H9 (cell line): ENCODE results near the gene NIN. TPM values are rescaled to one million over a fixed set of nuclear protein-coding genes. Genes with fewer than 3 reads are reported as not detected.

Source experiments
- DNase-seq: peaks from one replicate; pipeline ENCODE4 v3.0.0-alpha.2; 2017
- H2AFZ ChIP-seq: one replicate; pipeline ENCODE4 v1.6.1; 2013; ENCODE audit warnings: mild to moderate bottlenecking, low read length, control low read depth, moderate library complexity
- H2AK5ac ChIP-seq: 2 replicates; pipeline ENCODE4 v1.6.1; 2013; ENCODE audit warnings: low read length, control low read depth, mixed read lengths; ENCODE audit not compliant: insufficient read length
- H2BK120ac ChIP-seq: one replicate; pipeline ENCODE4 v1.6.1; 2013; ENCODE audit warnings: low read depth, mild to moderate bottlenecking, low read length, control low read depth, inconsistent platforms; ENCODE audit not compliant: poor library complexity, severe bottlenecking
- H2BK12ac ChIP-seq: 2 replicates; pipeline ENCODE4 v1.6.1; 2013; ENCODE audit warnings: low read length, control low read depth, mixed read lengths, low read depth; ENCODE audit not compliant: insufficient read length
- H2BK15ac ChIP-seq: 2 replicates; pipeline ENCODE4 v1.6.1; 2013; ENCODE audit warnings: low read depth, low read length, control low read depth
- H2BK20ac ChIP-seq: one replicate; pipeline ENCODE4 v1.6.1; 2013; ENCODE audit warnings: low read depth, mild to moderate bottlenecking, low read length, control low read depth, inconsistent platforms; ENCODE audit not compliant: poor library complexity, severe bottlenecking
- H2BK5ac ChIP-seq: 2 replicates; pipeline ENCODE4 v1.6.1; 2013; ENCODE audit warnings: low read length, control low read depth, mixed read lengths; ENCODE audit not compliant: insufficient read length
- H3K14ac ChIP-seq: 2 replicates; pipeline ENCODE4 v1.6.1; 2013; ENCODE audit warnings: low read length, control low read depth; ENCODE audit not compliant: insufficient read depth
- H3K18ac ChIP-seq: 2 replicates; pipeline ENCODE4 v1.6.1; 2013; ENCODE audit warnings: low read depth, mild to moderate bottlenecking, mixed read lengths, low read length, control low read depth; ENCODE audit not compliant: insufficient read length
- H3K23ac ChIP-seq: 2 replicates; pipeline ENCODE4 v1.6.1; 2013; ENCODE audit warnings: low read length, control low read depth, mixed read lengths, low read depth; ENCODE audit not compliant: insufficient read length
- H3K23me2 ChIP-seq: 2 replicates; pipeline ENCODE4 v1.6.1; 2013; ENCODE audit warnings: low read depth, mild to moderate bottlenecking, mixed read lengths, low read length, control low read depth; ENCODE audit not compliant: insufficient read length, poor library complexity, severe bottlenecking
- H3K27ac ChIP-seq: 2 replicates; pipeline ENCODE4 v1.5.1; 2013; ENCODE audit warnings: low read length, control low read depth, mixed read lengths, low read depth; ENCODE audit not compliant: insufficient read length
- H3K27me3 ChIP-seq: 2 replicates; pipeline ENCODE4 v1.6.1; 2013; ENCODE audit warnings: low read length, control low read depth, inconsistent platforms; ENCODE audit not compliant: insufficient read depth
- H3K4ac ChIP-seq: 2 replicates; pipeline ENCODE4 v1.6.1; 2013; ENCODE audit warnings: low read depth, mild to moderate bottlenecking, control low read depth, inconsistent platforms, low read length, moderate library complexity
- H3K4me1 ChIP-seq: 2 replicates; pipeline ENCODE4 v1.6.1; 2013; ENCODE audit warnings: low read length, control low read depth, inconsistent platforms; ENCODE audit not compliant: insufficient read depth
- H3K4me2 ChIP-seq: 2 replicates; pipeline ENCODE4 v1.6.1; 2013; ENCODE audit warnings: low read length, control low read depth, mixed read lengths; ENCODE audit not compliant: insufficient read length, insufficient read depth
- H3K56ac ChIP-seq: 2 replicates; pipeline ENCODE4 v1.6.1; 2013; ENCODE audit warnings: low read depth, mild to moderate bottlenecking, mixed read lengths, low read length, control low read depth; ENCODE audit not compliant: insufficient read length
- H3K79me1 ChIP-seq: 2 replicates; pipeline ENCODE4 v1.6.1; 2013; ENCODE audit warnings: low read depth, mild to moderate bottlenecking, moderate library complexity, low read length, control low read depth, inconsistent platforms; ENCODE audit not compliant: insufficient read depth, poor library complexity, severe bottlenecking
- H3K79me2 ChIP-seq: 2 replicates; pipeline ENCODE4 v1.6.1; 2013; ENCODE audit warnings: low read length, control low read depth, inconsistent platforms; ENCODE audit not compliant: insufficient read depth
- H3K9ac ChIP-seq: 2 replicates; pipeline ENCODE4 v1.6.1; 2013; ENCODE audit warnings: low read length, control low read depth, mixed read lengths; ENCODE audit not compliant: insufficient read length; ENCODE audit errors: extremely low read depth
- H3K9me3 ChIP-seq: one replicate; pipeline ENCODE4 v1.6.1; 2013; ENCODE audit warnings: low read depth, low read length, inconsistent platforms; ENCODE audit not compliant: control insufficient read depth
- H3T11ph ChIP-seq: one replicate; pipeline ENCODE4 v1.6.1; 2013; ENCODE audit warnings: mild to moderate bottlenecking, low read length, control low read depth, inconsistent platforms
- H4K20me1 ChIP-seq: one replicate; pipeline ENCODE4 v1.6.1; 2013; ENCODE audit not compliant: control insufficient read depth, insufficient read length, insufficient read depth
- H4K5ac ChIP-seq: 2 replicates; pipeline ENCODE4 v1.6.1; 2013; ENCODE audit warnings: low read depth, mild to moderate bottlenecking, mixed read lengths, low read length, control low read depth; ENCODE audit not compliant: insufficient read length
- H4K8ac ChIP-seq: replicated peaks from 2 replicates; pipeline ENCODE4 v1.6.1; 2013; ENCODE audit warnings: low read length, control low read depth, mixed read lengths, low read depth; ENCODE audit not compliant: insufficient read length
- H4K91ac ChIP-seq: 2 replicates; pipeline ENCODE4 v1.6.1; 2013; ENCODE audit warnings: low read depth, mild to moderate bottlenecking, moderate library complexity, mixed read lengths, low read length, control low read depth; ENCODE audit not compliant: insufficient read length
- H3K27ac Mint-ChIP-seq, 3 experiments: 2 replicates in 2 of 3; 3 replicates in 1 of 3; pipeline ENCODE4 v1.8.0; 2020 to 2021; ENCODE audit warnings: mixed read lengths in 3 of 3, mild to moderate bottlenecking in 1 of 3, moderate library complexity in 1 of 3
- H3K27me3 Mint-ChIP-seq: 2 replicates; pipeline ENCODE4 v1.8.0; 2021; ENCODE audit warnings: low read depth, mild to moderate bottlenecking, moderate library complexity, mixed read lengths
- H3K36me3 Mint-ChIP-seq, 3 experiments: 2 replicates in 2 of 3; 3 replicates in 1 of 3; pipeline ENCODE4 v1.8.0; 2020 to 2021; ENCODE audit warnings: low read depth in 3 of 3, mixed read lengths in 3 of 3; ENCODE audit not compliant: insufficient read depth in 1 of 3
- H3K4me1 Mint-ChIP-seq, 2 experiments: 2 replicates each; pipeline ENCODE4 v1.8.0; 2020; ENCODE audit warnings: mixed read lengths in 2 of 2
- H3K4me3 Mint-ChIP-seq, 2 experiments: 2 replicates in 1 of 2; 3 replicates in 1 of 2; pipeline ENCODE4 v1.8.0; 2020 to 2021; ENCODE audit warnings: mild to moderate bottlenecking in 2 of 2, mixed read lengths in 2 of 2, moderate library complexity in 1 of 2
- H3K9me3 Mint-ChIP-seq, 2 experiments: 2 replicates in 1 of 2; 3 replicates in 1 of 2; pipeline ENCODE4 v1.8.0; 2020; ENCODE audit warnings: mild to moderate bottlenecking in 2 of 2, mixed read lengths in 2 of 2, moderate library complexity in 1 of 2
- CTCF ChIP-seq: fragments of 200-600 bp; sonication (generic); conservative IDR thresholded peaks from 3 replicates; pipeline ENCODE4 v1.8.0; 2021; ENCODE audit warnings: antibody characterized with exemption, mild to moderate bottlenecking
- WGBS: extraction: QIAGEN DNeasy Blood & Tissue Kit; methylation state at CpG from one replicate; pipeline ENCODE4 v1.1.7; 2013; ENCODE audit warnings: missing lambda C conversion rate, low lambda C conversion rate, mixed read lengths; ENCODE audit not compliant: insufficient read length; ENCODE audit errors: extremely low coverage; 5-methylcytosine and 5-hydroxymethylcytosine counted together
- total RNA-seq: library from RNA; stranded (reverse); gene quantifications from 2 replicates; pipeline ENCODE4 v1.2.1, GENCODE V29; 2021

NIN gene
- total RNA-seq, 1 experiment from 2014 or later: 18.4 TPM

GRCh38 chr14:50739186-50739585 is 91.8 kb downstream of the NIN start:
- Histone ChIP-seq H2BK20ac (no peak overlapping the region), H3K4me1 (no peaks in the 10 kb centered on the region; the same call in 1 of the 2 replicates), H3K23ac (no peak overlapping the region), H3K27me3 (no peaks in the 10 kb centered on the region), H3K23me2 (no peaks in the 10 kb centered on the region), H2BK15ac (no peak overlapping the region), H3K4me2 (no peak overlapping the region), H2BK5ac (no peak overlapping the region), H2BK120ac (no peak overlapping the region), H3K79me2 (no peaks in the 10 kb centered on the region; the same call in 1 of the 2 replicates), H3K4ac (no peak overlapping the region), H3K79me1 (no peaks in the 10 kb centered on the region), H4K8ac (no peak overlapping the region), H2AK5ac (no peak overlapping the region), H3K27ac (no peak overlapping the region), H3T11ph (no peak overlapping the region), H4K5ac (no peak overlapping the region), H4K20me1 (no peaks in the 10 kb centered on the region), H4K91ac (no peak overlapping the region), H3K56ac (no peak overlapping the region), H2BK12ac (no peak overlapping the region), H3K18ac (no peak overlapping the region), H3K14ac (no peak overlapping the region), H3K9ac (no peak overlapping the region), H2AFZ (no peak overlapping the region), H3K9me3 (no peaks in the 10 kb centered on the region)
- TF ChIP-seq CTCF: no peak
- Mint-ChIP-seq H3K27me3 (no peaks in the 10 kb centered on the region), H3K4me3 (no peak overlapping the region), H3K36me3 (peaks cover 12 to 36% (median 19%) of the 10 kb centered on the region in 3 experiments), H3K27ac (peak overlapping the region in 1 of 3 experiments; percentile 8; a peak in 1 of 7 replicates), H3K4me1 (peaks cover 0 to 4% of the 10 kb centered on the region in 2 experiments; a peak in 2 of 4 replicates), H3K9me3 (no peaks in the 10 kb centered on the region)
- no peak for DNase-seq
- WGBS: no CpG with 5 or more reads among the region's 4 CpGs
